Heart right ventricle (tissue), 16 donors: ENCODE results near the gene RCOR2. TPM values are rescaled to one million over a fixed set of nuclear protein-coding genes. Genes with fewer than 3 reads are reported as not detected.

Source experiments
- ATAC-seq, 8 donors: fragments of 200-7000 bp; cut with Tn5 transposase; one replicate each; pipeline ENCODE4 v1.9.1; 2020; ENCODE audit warnings: mild to moderate bottlenecking in 8 of 8, moderate library complexity in 8 of 8, moderate number of reproducible peaks in 1 of 8
- DNase-seq, 2 donors: peaks; one replicate each; pipeline ENCODE4 v3.0.0-alpha.2; 2020
- H3K27ac ChIP-seq, 10 donors: fragments of 200-600 bp; sonication (generic) in 2 of 10; one replicate each; pipeline versions ENCODE4 v1.5.0 to v1.8.0; 2020 to 2022; ENCODE audit warnings: mild to moderate bottlenecking in 3 of 10
- H3K27me3 ChIP-seq, 7 donors: fragments of 200-600 bp; one replicate each; pipeline ENCODE4 v1.8.0; 2021 to 2022; ENCODE audit warnings: mild to moderate bottlenecking in 2 of 7
- H3K36me3 ChIP-seq, 9 donors: fragments of 200-600 bp; sonication (generic) in 1 of 9; one replicate each; pipeline versions ENCODE4 v1.5.0 to v1.8.0; 2020 to 2022; ENCODE audit warnings: mild to moderate bottlenecking in 2 of 9
- H3K4me1 ChIP-seq, 9 donors: fragments of 200-600 bp; sonication (generic) in 1 of 9; one replicate each; pipeline versions ENCODE4 v1.5.0 to v1.8.0; 2020 to 2022; ENCODE audit warnings: mild to moderate bottlenecking in 4 of 9
- H3K4me3 ChIP-seq, 10 donors: fragments of 200-600 bp; sonication (generic) in 2 of 10; one replicate each; pipeline versions ENCODE4 v1.5.0 to v1.8.0; 2020 to 2022; ENCODE audit warnings: mild to moderate bottlenecking in 7 of 10, moderate library complexity in 2 of 10
- H3K9me3 ChIP-seq, 11 donors: fragments of 200-600 bp in 10 of 11; sonication (generic) in 2 of 11; one replicate each; pipeline versions ENCODE4 v1.5.0 to v1.8.0; 2013 to 2022; ENCODE audit warnings: mild to moderate bottlenecking in 2 of 11, control low read depth in 1 of 11, moderate library complexity in 1 of 11
- WGBS, 2 donors: extraction: QIAGEN DNeasy Blood & Tissue Kit; methylation state at CpG; one replicate each; pipeline ENCODE4 v1.1.7; 2013; ENCODE audit warnings: inconsistent platforms in 1 of 2; 5-methylcytosine and 5-hydroxymethylcytosine counted together
- intact Hi-C, 10 donors: fragments of 100-400 bp; cut with DNase I; formaldehyde crosslinking; loops; one replicate each; pipeline versions ENCODE4 v1.11.1 to v1.14.2; 2022
- polyA plus RNA-seq, 2 donors: library from polyadenylated mRNA; stranded (reverse); fragments of 200-250 nt; gene quantifications; one replicate each; pipeline ENCODE4 v1.2.3, GENCODE V29; 2013
- total RNA-seq, 10 donors: library from RNA; stranded (reverse); fragmentation: NEBNext Ultra II Directional in 3 of 10; extraction: Animal tissue kit (Norgen Biotek cat#: 25700) in 3 of 10; gene quantifications; one replicate each; pipeline versions ENCODE4 v1.2.1 to v1.2.4, GENCODE V29; 2021 to 2023
- TF ChIP-seq, protein P1 (sequence below), 9 donors: fragments of 200-600 bp; sonication (generic) in 2 of 9; IDR thresholded peaks; one replicate each; pipeline versions ENCODE4 v1.5.0 to v1.8.0; 2021 to 2022; ENCODE audit warnings: antibody characterized with exemption in 9 of 9, mild to moderate bottlenecking in 5 of 9, moderate library complexity in 1 of 9
- donor health status: Arrhythmogenic right ventricular cardiomyopathy.
- donor health status: ischemic (EF 13 %, LVEDD 7.1; RV severe dilation, severe dysfunction).
- donor health status: healthy with polysubstance abuse.
- donor health status: DM: no; HTN: yes; CAD: no.
- donor health status: DM: no; HTN: no; CAD: no.
- donor health status: ischemic (EF 25% LVEDD 6.9; RV normal size, moderate dysfunction).
- donor health status: ischemic (EF 25% LVEDD 5.7; RV mildly dilated, moderate dysfunction).
- donor health status: healthy.
- donor health status: DM: yes; HTN: yes; CAD: no.
- donor health status: Ischemic cardiomyopathy.
- donor health status: ischemic (EF 35%, LVEDD 5.7; RV mildly dilated, moderate dysfunction).
- donor health status: nonischemic (EF 11% LVEDD 7.7; RV severe dilation, severe dysfunction).
- donor health status: DM: yes; HTN: yes; CAD: no.
- donor health status: PGD.
- donor health status: ischemic (EF 29% LVEDD 5.4; RV normal size, mild dysfunction).
- donor health status: nonischemic (EF 23%, LVEDD 6.1; RV moderate dilation, normal function).

The RCOR2 gene
- total and polyA plus RNA-seq, 12 donors = 1.1 to 8.4 (median 5.0) TPM

DNA sequence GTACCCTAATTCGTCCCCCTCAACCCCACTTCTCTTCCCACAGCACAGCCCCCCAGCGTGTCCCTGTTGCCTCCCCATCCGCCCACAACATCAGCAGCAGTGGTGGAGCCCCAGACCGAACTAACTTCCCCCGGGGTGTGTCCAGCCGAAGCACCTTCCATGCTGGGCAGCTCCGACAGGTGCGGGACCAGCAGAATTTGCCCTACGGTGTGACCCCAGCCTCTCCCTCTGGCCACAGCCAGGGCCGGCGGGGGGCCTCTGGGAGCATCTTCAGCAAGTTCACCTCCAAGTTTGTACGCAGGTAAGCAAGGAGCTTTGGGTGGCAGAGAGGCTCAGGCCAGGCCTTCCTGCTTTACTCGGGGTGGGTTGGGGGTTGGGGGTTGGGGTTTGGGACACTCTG is 12.2 kb downstream of the RCOR2 start:
- H3K9me3 ChIP-seq = no peaks in the 10 kb centered on the region
- TF ChIP-seq, protein P1, sequence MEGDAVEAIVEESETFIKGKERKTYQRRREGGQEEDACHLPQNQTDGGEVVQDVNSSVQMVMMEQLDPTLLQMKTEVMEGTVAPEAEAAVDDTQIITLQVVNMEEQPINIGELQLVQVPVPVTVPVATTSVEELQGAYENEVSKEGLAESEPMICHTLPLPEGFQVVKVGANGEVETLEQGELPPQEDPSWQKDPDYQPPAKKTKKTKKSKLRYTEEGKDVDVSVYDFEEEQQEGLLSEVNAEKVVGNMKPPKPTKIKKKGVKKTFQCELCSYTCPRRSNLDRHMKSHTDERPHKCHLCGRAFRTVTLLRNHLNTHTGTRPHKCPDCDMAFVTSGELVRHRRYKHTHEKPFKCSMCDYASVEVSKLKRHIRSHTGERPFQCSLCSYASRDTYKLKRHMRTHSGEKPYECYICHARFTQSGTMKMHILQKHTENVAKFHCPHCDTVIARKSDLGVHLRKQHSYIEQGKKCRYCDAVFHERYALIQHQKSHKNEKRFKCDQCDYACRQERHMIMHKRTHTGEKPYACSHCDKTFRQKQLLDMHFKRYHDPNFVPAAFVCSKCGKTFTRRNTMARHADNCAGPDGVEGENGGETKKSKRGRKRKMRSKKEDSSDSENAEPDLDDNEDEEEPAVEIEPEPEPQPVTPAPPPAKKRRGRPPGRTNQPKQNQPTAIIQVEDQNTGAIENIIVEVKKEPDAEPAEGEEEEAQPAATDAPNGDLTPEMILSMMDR (IDR thresholded peaks at IDR 0.05) = no peak
- peaks cover 5 to 100% (median 65%) of the 10 kb centered on the region in 9 donors for H3K36me3 ChIP-seq
- peaks cover 4 to 23% (median 13%) of the 10 kb centered on the region in 9 donors for H3K4me1 ChIP-seq
- DNase-seq (no peak), ATAC-seq (no peak)
- no peak overlapping the region for H3K27ac ChIP-seq
- WGBS, 2 donors = 92 to 94% methylated on average over 13 of the region's 13 CpGs
- no peak overlapping the region for H3K4me3 ChIP-seq
- no peaks in the 10 kb centered on the region for H3K27me3 ChIP-seq
- intact Hi-C loops = no loop called here

DNA sequence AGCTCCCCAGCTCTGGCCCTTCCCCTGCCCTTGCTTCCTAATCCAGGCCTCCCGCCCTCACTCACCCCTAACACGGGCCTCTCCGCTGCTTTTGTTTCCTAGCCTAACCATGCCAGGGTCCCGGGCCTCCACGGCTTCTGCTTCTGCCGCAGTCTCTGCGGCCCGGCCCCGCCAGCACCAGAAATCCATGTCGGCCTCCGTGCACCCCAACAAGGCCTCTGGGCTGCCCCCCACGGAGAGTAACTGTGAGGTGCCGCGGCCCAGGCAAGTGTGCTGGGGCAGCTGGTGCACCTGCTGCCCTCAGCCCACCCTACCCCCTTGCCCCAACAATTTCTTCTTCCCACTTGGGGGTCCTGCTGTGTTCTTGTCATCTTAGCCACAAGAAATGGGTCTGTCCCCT is 13.1 kb downstream of the RCOR2 start:
- DNase-seq = no peak
- 93 to 94% methylated on average over 14 of the region's 14 CpGs for WGBS, 2 donors
- H3K4me1 ChIP-seq = peaks cover under 1 to 14% (median 13%) of the 10 kb centered on the region in 9 donors
- no peak overlapping the region for H3K27ac ChIP-seq
- no peaks in the 10 kb centered on the region for H3K27me3 ChIP-seq
- ATAC-seq = no peak
- H3K9me3 ChIP-seq = no peaks in the 10 kb centered on the region
- H3K36me3 ChIP-seq = peaks cover 5 to 100% (median 68%) of the 10 kb centered on the region in 9 donors
- H3K4me3 ChIP-seq = no peak overlapping the region
- intact Hi-C loops = no loop called here
- TF ChIP-seq, protein P1 (IDR thresholded peaks at IDR 0.05) = no peak

DNA sequence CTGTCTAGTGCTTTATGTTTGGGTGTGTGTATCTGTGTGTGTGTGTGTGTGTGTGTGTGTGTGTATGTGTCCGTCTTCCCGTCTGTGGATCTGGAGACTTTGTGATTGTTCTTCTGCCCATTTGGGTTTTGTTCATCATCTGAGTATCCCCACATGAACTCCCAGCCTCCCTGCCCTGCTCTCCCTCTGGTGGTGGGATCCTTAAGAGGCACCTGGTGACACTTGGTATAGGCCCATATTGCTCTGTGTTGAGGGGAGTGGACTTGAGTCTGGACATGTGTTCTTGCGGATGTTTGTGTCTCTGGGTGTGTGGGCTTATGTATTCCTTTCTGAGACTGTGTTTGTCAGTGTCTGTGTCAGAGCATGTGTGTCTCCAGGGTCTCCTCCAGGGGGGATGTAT is 15.3 kb downstream of the RCOR2 start:
- TF ChIP-seq, protein P1 (IDR thresholded peaks at IDR 0.05) = peak in 2 of 9 donors; percentile 11 to 18
- 76 to 78% methylated on average over 3 of the region's 3 CpGs for WGBS, 2 donors
- no peak overlapping the region for H3K4me3 ChIP-seq
- intact Hi-C loops = no loop called here
- no peaks in the 10 kb centered on the region for H3K27me3 ChIP-seq
- ATAC-seq = no peak
- peaks cover 0 to 19% (median 6%) of the 10 kb centered on the region in 9 donors for H3K4me1 ChIP-seq
- no peak overlapping the region for H3K27ac ChIP-seq
- H3K9me3 ChIP-seq = no peaks in the 10 kb centered on the region
- no peak for DNase-seq
- peaks cover 5 to 100% (median 82%) of the 10 kb centered on the region in 9 donors for H3K36me3 ChIP-seq

DNA sequence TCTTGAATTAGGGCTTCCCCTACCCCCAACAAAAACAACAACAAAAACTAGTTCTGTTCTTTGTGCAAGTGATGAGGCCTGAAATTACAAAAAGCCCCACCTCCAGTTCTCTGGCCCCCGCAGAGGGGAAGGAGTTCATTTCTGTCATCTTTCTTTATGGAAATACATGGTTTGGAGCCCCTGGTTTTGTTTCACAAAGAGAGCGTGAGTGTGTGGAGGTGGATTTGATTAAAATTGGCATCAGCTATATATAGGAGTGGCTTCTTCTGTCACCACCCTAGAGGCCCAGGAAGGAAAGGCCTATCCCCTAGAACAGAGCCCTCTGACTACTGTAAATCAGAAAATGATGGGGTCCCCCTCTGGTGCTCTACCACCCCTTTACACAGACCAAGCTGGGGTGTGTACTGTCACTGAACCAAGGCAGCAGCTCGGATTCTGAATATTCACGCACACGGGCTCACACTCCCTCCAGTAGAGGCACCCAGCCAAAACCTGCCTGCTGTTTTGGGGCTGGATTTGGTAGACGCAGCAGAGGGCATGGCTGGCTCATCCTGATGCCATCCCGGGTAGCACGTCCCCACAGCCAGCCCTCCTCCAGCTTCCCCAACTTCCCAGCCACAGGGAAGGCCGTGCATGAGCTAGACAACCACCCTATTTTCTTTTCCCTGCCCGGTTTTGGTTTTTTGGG is 19.4 kb downstream of the RCOR2 start:
- Histone ChIP-seq H3K27me3 (no peaks in the 10 kb centered on the region), H3K4me1 (peaks cover 0 to 28% (median 14%) of the 10 kb centered on the region in 9 donors), H3K36me3 (peaks cover 5 to 90% (median 56%) of the 10 kb centered on the region in 9 donors), H3K9me3 (no peaks in the 10 kb centered on the region), H3K4me3 (no peak overlapping the region), H3K27ac (no peak overlapping the region)
- DNase-seq = no peak
- intact Hi-C loops = loop anchor here in 1 of 10 donors (5.0 kb wide), 1 partner anchor 1240 kb away; no protein-coding TSS in a partner anchor
- TF ChIP-seq, protein P1 (IDR thresholded peaks at IDR 0.05) = no peak
- peak in 4 of 8 donors; percentile 40 to 64 (median 42) for ATAC-seq
- 54 to 67% methylated on average over 10 of the region's 10 CpGs for WGBS, 2 donors
